ENCODE data around the gene PLAC1.

GRCh38 chrX:134695999-134696398 is 37.7 kb upstream of the PLAC1 start:
- TF ChIP-seq CTCF (IDR thresholded peaks at IDR 0.05) (no peak), POLR2A (IDR thresholded peaks at IDR 0.05) (no peak)
